OCI-LY7 (cell line): Measurements from ENCODE around the gene STMN3. TPM values are rescaled to one million over a fixed set of nuclear protein-coding genes. Genes with fewer than 3 reads are reported as not detected.

Experiments used
- BruUV-seq: library from RNA; stranded (reverse); fragments of 400-500 nt; replicated peaks from 2 replicates; lab custom pipeline; 2021; lab: Mats Ljungman, UMichigan
- CTCF ChIA-PET: fragments of 300-600 bp; sonication (Branson Sonifier 250); formaldehyde crosslinking; loops from one replicate; lab custom pipeline; 2022; ENCODE audit warnings: antibody characterized with exemption; ENCODE audit not compliant: unreplicated experiment; lab: Charles Lee
- POLR2A ChIA-PET: fragments of 300-600 bp; sonication (Branson Sonifier 250); formaldehyde crosslinking; loops from one replicate; lab custom pipeline; 2022; ENCODE audit warnings: antibody characterized with exemption; lab: Charles Lee
- DNase-seq: peaks from one replicate; pipeline ENCODE4 v3.0.0-alpha.2; 2015; ENCODE audit warnings: low spot score
- H2AFZ ChIP-seq: fragments of 200-600 bp; sonication (generic), shearing (Covaris generic); 2 replicates; pipeline ENCODE4 v1.6.1; 2014; ENCODE audit warnings: mild to moderate bottlenecking, antibody characterized with exemption, low read length, moderate library complexity
- H3K27ac ChIP-seq: fragments of 200-600 bp; sonication (generic); 2 replicates; pipeline ENCODE4 v1.5.1; 2014; ENCODE audit warnings: mixed run types, low read depth, mild to moderate bottlenecking, moderate library complexity, low read length, inconsistent platforms; ENCODE audit not compliant: poor library complexity, severe bottlenecking
- H3K36me3 ChIP-seq: fragments of 200-600 bp; sonication (generic); 2 replicates; pipeline ENCODE4 v1.6.1; 2014; ENCODE audit warnings: mild to moderate bottlenecking, antibody characterized with exemption, low read length, moderate library complexity, mixed read lengths; ENCODE audit not compliant: insufficient read depth
- H3K4me1 ChIP-seq: fragments of 200-600 bp; sonication (generic); 2 replicates; pipeline ENCODE4 v1.5.1; 2014; ENCODE audit warnings: mild to moderate bottlenecking, low read length; ENCODE audit not compliant: insufficient read depth, poor library complexity, severe bottlenecking
- H3K4me2 ChIP-seq: fragments of 200-600 bp; sonication (generic); 2 replicates; pipeline ENCODE4 v1.6.1; 2014; ENCODE audit warnings: mild to moderate bottlenecking, low read length
- H3K4me3 ChIP-seq: fragments of 200-600 bp; sonication (generic); 2 replicates; pipeline ENCODE4 v1.5.1; 2014; ENCODE audit warnings: mild to moderate bottlenecking, low read depth, low read length; ENCODE audit not compliant: poor library complexity, severe bottlenecking
- H3K79me2 ChIP-seq: fragments of 200-600 bp; sonication (generic); 2 replicates; pipeline ENCODE4 v1.6.1; 2016; ENCODE audit warnings: low read depth, mild to moderate bottlenecking, low read length, moderate library complexity, mixed read lengths; ENCODE audit not compliant: insufficient read depth
- H3K9me2 ChIP-seq: fragments of 200-600 bp; sonication (generic); 2 replicates; pipeline ENCODE4 v1.6.1; 2016; ENCODE audit warnings: mild to moderate bottlenecking, low read length, mixed read lengths; ENCODE audit not compliant: insufficient read depth
- H3K9me3 ChIP-seq: fragments of 200-600 bp; sonication (generic); 2 replicates; pipeline ENCODE4 v1.6.1; 2014; ENCODE audit warnings: mild to moderate bottlenecking, mixed run types, low read length, mixed read lengths
- H4K20me1 ChIP-seq: fragments of 200-600 bp; sonication (generic); 2 replicates; pipeline ENCODE4 v1.6.1; 2014; ENCODE audit warnings: mild to moderate bottlenecking, antibody characterized with exemption, low read length, moderate library complexity, mixed read lengths; ENCODE audit not compliant: insufficient read depth
- EZH2phosphoT487 ChIP-seq: fragments of 200-600 bp; sonication (generic); IDR thresholded peaks from 2 replicates; pipeline ENCODE4 v1.6.1; 2018; ENCODE audit warnings: low read depth, borderline replicate concordance, mild to moderate bottlenecking, mixed run types, antibody characterized with exemption, low read length, moderate library complexity, mixed read lengths
- intact Hi-C: fragments of 100-400 bp; cut with micrococcal nuclease; formaldehyde crosslinking; loops from one replicate; pipeline ENCODE4 v1.10.0; 2022; ENCODE audit not compliant: unreplicated experiment
- total RNA-seq, 2 experiments: library from RNA; depleted of rRNA in 1 of 2; stranded (reverse); fragments of >200 nt in 1 of 2; shearing (Covaris generic) in 1 of 2; gene quantifications; 2 replicates each; pipeline ENCODE4 v1.2.3, GENCODE V29; 2014 to 2022
- TF ChIP-seq, protein P1 (sequence below): fragments of 200-600 bp; sonication (generic); conservative IDR thresholded peaks from 2 replicates; pipeline ENCODE4 v1.5.1; 2014; ENCODE audit warnings: mild to moderate bottlenecking, antibody characterized with exemption, low read length, moderate library complexity, mixed read lengths

STMN3 gene
- total RNA-seq, 2 experiments from 2014 or later = 6.7 TPM

DNA sequence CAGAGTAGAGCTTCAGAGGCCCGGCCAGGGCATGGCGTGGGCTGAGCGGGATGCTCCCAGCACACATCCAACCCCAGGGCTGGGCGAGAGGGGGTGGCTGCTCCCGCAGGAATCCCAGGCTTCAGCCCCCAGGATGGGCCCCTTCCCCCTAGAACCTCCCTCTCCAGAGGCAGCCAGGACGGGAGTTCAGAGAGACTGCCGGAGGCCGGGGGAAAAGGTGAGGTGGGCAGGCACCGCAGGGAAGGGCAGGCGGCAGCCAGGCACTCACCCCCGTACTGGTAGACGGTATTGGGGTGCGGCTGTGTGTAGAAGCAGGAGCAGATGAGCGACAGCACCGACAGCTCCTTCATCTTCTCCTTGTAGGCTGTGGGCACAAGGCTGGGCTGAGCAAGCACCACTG lies 9.3 kb downstream of the STMN3 start:
- Histone ChIP-seq H3K9me3 (no peaks in the 10 kb centered on the region), H3K4me1 (peaks cover 28% of the 10 kb centered on the region), H4K20me1 (no peaks in the 10 kb centered on the region), H3K79me2 (no peaks in the 10 kb centered on the region), H3K9me2 (no peaks in the 10 kb centered on the region), H2AFZ (no peak overlapping the region), H3K27ac (no peak overlapping the region), H3K36me3 (no peaks in the 10 kb centered on the region), H3K4me3 (no peak overlapping the region), H3K4me2 (no peak overlapping the region)
- ChIA-PET POLR2A (no interaction called here), CTCF (no interaction called here)
- DNase-seq = no peak
- intact Hi-C loops = no loop called here
- TF ChIP-seq EZH2phosphoT487 = no peak
- TF ChIP-seq, protein P1, sequence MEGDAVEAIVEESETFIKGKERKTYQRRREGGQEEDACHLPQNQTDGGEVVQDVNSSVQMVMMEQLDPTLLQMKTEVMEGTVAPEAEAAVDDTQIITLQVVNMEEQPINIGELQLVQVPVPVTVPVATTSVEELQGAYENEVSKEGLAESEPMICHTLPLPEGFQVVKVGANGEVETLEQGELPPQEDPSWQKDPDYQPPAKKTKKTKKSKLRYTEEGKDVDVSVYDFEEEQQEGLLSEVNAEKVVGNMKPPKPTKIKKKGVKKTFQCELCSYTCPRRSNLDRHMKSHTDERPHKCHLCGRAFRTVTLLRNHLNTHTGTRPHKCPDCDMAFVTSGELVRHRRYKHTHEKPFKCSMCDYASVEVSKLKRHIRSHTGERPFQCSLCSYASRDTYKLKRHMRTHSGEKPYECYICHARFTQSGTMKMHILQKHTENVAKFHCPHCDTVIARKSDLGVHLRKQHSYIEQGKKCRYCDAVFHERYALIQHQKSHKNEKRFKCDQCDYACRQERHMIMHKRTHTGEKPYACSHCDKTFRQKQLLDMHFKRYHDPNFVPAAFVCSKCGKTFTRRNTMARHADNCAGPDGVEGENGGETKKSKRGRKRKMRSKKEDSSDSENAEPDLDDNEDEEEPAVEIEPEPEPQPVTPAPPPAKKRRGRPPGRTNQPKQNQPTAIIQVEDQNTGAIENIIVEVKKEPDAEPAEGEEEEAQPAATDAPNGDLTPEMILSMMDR = no peak
- BruUV-seq = no TSS peak

DNA sequence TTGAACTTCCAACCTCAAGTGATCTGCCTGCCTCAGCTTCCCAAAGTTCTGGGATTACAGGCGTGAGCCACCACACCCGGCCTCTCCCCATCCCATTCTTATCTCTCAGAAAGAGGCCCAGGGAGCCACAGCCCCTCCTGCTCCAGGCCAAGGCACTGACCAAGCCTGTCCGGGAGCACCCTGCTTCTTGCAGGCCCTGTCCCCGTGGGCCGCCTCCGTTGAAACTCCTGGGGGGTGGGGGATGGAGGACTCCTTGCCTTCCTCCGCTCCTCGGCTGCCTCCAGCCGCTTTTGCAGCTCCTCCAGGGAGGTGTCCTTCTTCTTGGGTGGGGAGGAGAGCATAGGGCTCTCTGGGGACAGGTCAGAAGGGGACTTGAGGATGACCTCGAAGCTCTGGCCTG lies 9.7 kb downstream of the STMN3 start:
- Histone ChIP-seq H3K4me2 (no peak overlapping the region), H4K20me1 (no peaks in the 10 kb centered on the region), H3K36me3 (no peaks in the 10 kb centered on the region), H3K9me2 (no peaks in the 10 kb centered on the region), H2AFZ (no peak overlapping the region), H3K4me3 (no peak overlapping the region), H3K27ac (no peak overlapping the region), H3K79me2 (no peaks in the 10 kb centered on the region), H3K9me3 (no peaks in the 10 kb centered on the region), H3K4me1 (peaks cover 30% of the 10 kb centered on the region)
- DNase-seq = no peak
- TF ChIP-seq, protein P1 = no peak
- no peak for TF ChIP-seq EZH2phosphoT487
- CTCF ChIA-PET = no interaction called here
- intact Hi-C loops = no loop called here
- BruUV-seq = no TSS peak
- POLR2A ChIA-PET = interaction anchor here (0.9 kb wide), 1 partner anchor 15 kb away, joined by 3 read pairs; the partner anchor contains the start of gene RTEL1

DNA sequence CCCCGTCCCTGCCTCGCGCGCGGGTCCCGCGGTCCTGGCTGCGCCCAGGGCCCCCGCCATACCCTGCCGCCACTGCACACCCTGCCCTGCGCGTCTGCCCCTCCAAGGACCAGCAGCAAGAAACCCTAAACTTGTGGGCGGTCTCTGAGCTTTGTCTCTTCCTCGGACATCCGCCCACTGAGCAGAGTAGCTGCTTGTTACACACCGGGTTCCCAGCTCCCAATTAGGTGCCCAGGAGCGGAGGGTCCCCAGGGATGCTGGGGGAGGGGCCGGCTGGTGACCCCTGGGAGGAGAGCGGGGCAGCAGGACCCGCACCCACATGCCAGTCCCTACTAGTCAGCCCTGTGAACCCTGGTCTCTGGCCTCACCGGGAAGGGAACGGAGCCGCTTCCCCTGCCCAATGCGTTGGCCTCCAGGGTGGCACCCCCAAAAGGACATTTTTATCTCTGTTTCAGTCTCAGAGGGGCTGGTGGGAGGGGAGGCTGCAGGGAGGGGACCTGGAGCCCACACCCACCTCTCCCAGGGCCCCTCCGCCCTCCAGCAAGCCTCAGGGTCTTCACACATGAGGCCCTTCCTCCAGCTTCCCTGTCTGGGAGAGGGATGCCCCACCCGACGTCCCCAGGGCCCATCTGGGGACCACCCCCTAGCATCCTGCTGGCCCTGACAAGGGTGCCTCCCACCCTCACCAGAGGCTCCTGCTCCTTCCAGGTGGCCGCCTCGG lies 10.5 kb downstream of the STMN3 start:
- peaks cover 30% of the 10 kb centered on the region for H3K4me1 ChIP-seq
- intact Hi-C loops = loop anchor here (1.0 kb wide), 1 partner anchor 90 kb away; no protein-coding TSS in a partner anchor
- H2AFZ ChIP-seq = peak overlapping the region; percentile 94
- H3K27ac ChIP-seq = peak overlapping the region; percentile 72
- peak; percentile 55 for DNase-seq
- BruUV-seq = no TSS peak
- TF ChIP-seq, protein P1 = no peak
- no peak for TF ChIP-seq EZH2phosphoT487
- ChIA-PET POLR2A (interaction anchor here (0.5 to 2.2 kb wide), 8 partner anchors 11 to 104 kb away, joined by 3 to 13 read pairs (median 3); partner anchors contain the start of genes GMEB2, PTK6, RTEL1 and STMN3), CTCF (interaction anchor here (0.6 to 2.3 kb wide), 4 partner anchors 16 to 309 kb away, joined by 3 to 12 read pairs (median 7); partner anchors contain the start of genes PTK6 and RTEL1)
- H3K9me3 ChIP-seq = no peaks in the 10 kb centered on the region
- H3K4me2 ChIP-seq = peak overlapping the region; percentile 98
- peak overlapping the region; percentile 70 for H3K4me3 ChIP-seq
- no peaks in the 10 kb centered on the region for H3K9me2 ChIP-seq
- H3K36me3 ChIP-seq = no peaks in the 10 kb centered on the region
- H4K20me1 ChIP-seq = no peaks in the 10 kb centered on the region
- H3K79me2 ChIP-seq = no peaks in the 10 kb centered on the region
